ENCODE results near the gene ZFP36L2. TPM values are rescaled to one million over a fixed set of nuclear protein-coding genes. Genes with fewer than 3 reads are reported as not detected.

ZFP36L2 gene
- total RNA-seq, 4 donors from 2014 or later: 146 to 287 (median 172) TPM

- no peak for DNase-seq
- intact Hi-C loops (cut with DNase I): no loop called here
- Histone ChIP-seq H3K36me3 (no peaks in the 10 kb centered on the region), H3K27me3 (no peaks in the 10 kb centered on the region), H3K4me3 (replicated peaks in 1 of 3) (no peak overlapping the region), H3K4me1 (peaks cover 24 to 35% of the 10 kb centered on the region in 2 donors), H3K27ac (peak overlapping the region in 1 of 3 donors; percentile 43), H3K9me3 (no peaks in the 10 kb centered on the region)
- 91 to 92% methylated on average over 10 of the region's 10 CpGs for WGBS, 2 donors
- TF ChIP-seq POLR2A (IDR thresholded peaks at IDR 0.05) (no peak), CTCF (IDR thresholded peaks at IDR 0.05) (no peak)
Observed at GRCh38 chr2:43241558-43241957, 15.2 kb upstream of the ZFP36L2 start.

- TF ChIP-seq CTCF (IDR thresholded peaks at IDR 0.05): peak in 1 of 6 experiments; percentile 0
- TF ChIP-seq POLR2A (IDR thresholded peaks at IDR 0.05): no peak
- peak in 1 of 2 donors; percentile 26 for DNase-seq
- peaks cover 28 to 43% of the 10 kb centered on the region in 2 donors for H3K4me1 ChIP-seq
- H3K36me3 ChIP-seq: no peaks in the 10 kb centered on the region
- peak overlapping the region in 2 of 3 donors; percentile 26 to 33 for H3K27ac ChIP-seq
- no peak overlapping the region for H3K4me3 ChIP-seq (replicated peaks in 1 of 3)
- no peaks in the 10 kb centered on the region for H3K27me3 ChIP-seq
- H3K9me3 ChIP-seq: no peaks in the 10 kb centered on the region
- intact Hi-C loops (cut with DNase I): no loop called here
- 87 to 88% methylated on average over 5 of the region's 5 CpGs for WGBS, 2 donors
Observed at GRCh38 chr2:43240766-43241150, 14.4 kb upstream of the ZFP36L2 start.

- 88 to 92% methylated on average over 13 of the region's 13 CpGs for whole genome bisulfite sequencing, 2 donors
- H3K4me1 ChIP-seq: peaks cover 26 to 42% of the 10 kb centered on the region in 2 donors
- H3K27me3 ChIP-seq: no peaks in the 10 kb centered on the region
- intact Hi-C loops (cut with DNase I): no loop called here
- DNase-seq: no peak
- peak overlapping the region; percentile 33 to 71 (median 38) for H3K27ac ChIP-seq
- H3K9me3 ChIP-seq: no peaks in the 10 kb centered on the region
- H3K4me3 ChIP-seq (replicated peaks in 1 of 3): no peak overlapping the region
- TF ChIP-seq CTCF (IDR thresholded peaks at IDR 0.05): peak in 1 of 6 experiments; percentile 4
- TF ChIP-seq POLR2A (IDR thresholded peaks at IDR 0.05): no peak
- no peaks in the 10 kb centered on the region for H3K36me3 ChIP-seq
Observed at GRCh38 chr2:43239981-43240765, 13.8 kb upstream of the ZFP36L2 start.

GRCh38 chr2:43238813-43239212, 12.4 kb upstream of the ZFP36L2 start:
- no peaks in the 10 kb centered on the region for H3K36me3 ChIP-seq
- no peak for DNase-seq
- H3K9me3 ChIP-seq: no peaks in the 10 kb centered on the region
- peak overlapping the region in 2 of 3 donors; percentile 11 to 71 for H3K27ac ChIP-seq
- intact Hi-C loops (cut with DNase I): no loop called here
- no peak overlapping the region for H3K4me3 ChIP-seq (replicated peaks in 1 of 3)
- no peak for TF ChIP-seq POLR2A (IDR thresholded peaks at IDR 0.05)
- no peak for TF ChIP-seq CTCF (IDR thresholded peaks at IDR 0.05)
- no peaks in the 10 kb centered on the region for H3K27me3 ChIP-seq
- 88 to 92% methylated on average over 3 of the region's 3 CpGs for WGBS, 2 donors
- H3K4me1 ChIP-seq: peaks cover 18 to 31% of the 10 kb centered on the region in 2 donors

GRCh38 chr2:43238176-43238575, 11.8 kb upstream of the ZFP36L2 start:
- Histone ChIP-seq H3K27ac (peak overlapping the region in 2 of 3 donors; percentile 11 to 71), H3K36me3 (no peaks in the 10 kb centered on the region), H3K27me3 (no peaks in the 10 kb centered on the region), H3K4me1 (peaks cover 13 to 27% of the 10 kb centered on the region in 2 donors), H3K9me3 (no peaks in the 10 kb centered on the region), H3K4me3 (replicated peaks in 1 of 3) (no peak overlapping the region)
- intact Hi-C loops (cut with DNase I): no loop called here
- no peak for DNase-seq
- TF ChIP-seq POLR2A (IDR thresholded peaks at IDR 0.05) (no peak), CTCF (IDR thresholded peaks at IDR 0.05) (no peak)

All from thyroid gland (tissue), 4 donors.